ENCODE data around the gene JCAD.
A peak's percentile ranks its signal among the peaks of the same experiment; 100 is the strongest.

JCAD gene

GRCh38 chr10:30058570-30059132, 735 bp downstream of the JCAD start:
- peaks cover 6 to 8% of the 10 kb centered on the region in 2 donors for H3K4me1 Mint-ChIP-seq
- ATAC-seq (replicated peaks), result peak in 1 of 2 donors; percentile 27
- H3K9me3 Mint-ChIP-seq, result no peaks in the 10 kb centered on the region
- peak overlapping the region; percentile 59 to 73 for H3K4me3 Mint-ChIP-seq
- no peak overlapping the region for H3K27ac Mint-ChIP-seq
- DNase-seq, result no peak
- H3K36me3 Mint-ChIP-seq, result peaks cover 2 to 4% of the 10 kb centered on the region in 2 donors
- peaks cover 37 to 52% of the 10 kb centered on the region in 2 donors for H3K27me3 Mint-ChIP-seq

GRCh38 chr10:30057894-30058556, 1.4 kb downstream of the JCAD start:
- peaks cover 35 to 51% of the 10 kb centered on the region in 2 donors for H3K27me3 Mint-ChIP-seq
- H3K36me3 Mint-ChIP-seq, result peaks cover 2 to 4% of the 10 kb centered on the region in 2 donors
- peaks cover 6 to 8% of the 10 kb centered on the region in 2 donors for H3K4me1 Mint-ChIP-seq
- H3K9me3 Mint-ChIP-seq, result no peaks in the 10 kb centered on the region
- H3K27ac Mint-ChIP-seq, result no peak overlapping the region
- DNase-seq (no peak), ATAC-seq (replicated peaks) (no peak)
- peak overlapping the region; percentile 59 to 73 for H3K4me3 Mint-ChIP-seq

GRCh38 chr10:30057421-30057841, 2.0 kb downstream of the JCAD start:
- peaks cover 30 to 45% of the 10 kb centered on the region in 2 donors for H3K27me3 Mint-ChIP-seq
- no peak for ATAC-seq (replicated peaks)
- no peaks in the 10 kb centered on the region for H3K9me3 Mint-ChIP-seq
- peaks cover 2 to 4% of the 10 kb centered on the region in 2 donors for H3K36me3 Mint-ChIP-seq
- H3K4me1 Mint-ChIP-seq, result peaks cover 6 to 8% of the 10 kb centered on the region in 2 donors
- DNase-seq, result no peak
- H3K4me3 Mint-ChIP-seq, result no peak overlapping the region
- no peak overlapping the region for H3K27ac Mint-ChIP-seq

- DNase-seq (no peak), ATAC-seq (replicated peaks) (no peak)
- Mint-ChIP-seq H3K9me3 (no peaks in the 10 kb centered on the region), H3K27ac (no peak overlapping the region), H3K36me3 (peaks cover 0 to 4% of the 10 kb centered on the region in 2 donors), H3K4me1 (peaks cover 6 to 8% of the 10 kb centered on the region in 2 donors), H3K4me3 (no peak overlapping the region), H3K27me3 (peaks cover 30 to 39% of the 10 kb centered on the region in 2 donors)
Measured at GRCh38 chr10:30056767-30057355, 2.5 kb downstream of the JCAD start.

GRCh38 chr10:30056281-30056680, 3.1 kb downstream of the JCAD start:
- H3K36me3 Mint-ChIP-seq, result peaks cover 0 to 4% of the 10 kb centered on the region in 2 donors
- no peaks in the 10 kb centered on the region for H3K9me3 Mint-ChIP-seq
- no peak overlapping the region for H3K27ac Mint-ChIP-seq
- peaks cover 6 to 8% of the 10 kb centered on the region in 2 donors for H3K4me1 Mint-ChIP-seq
- H3K4me3 Mint-ChIP-seq, result no peak overlapping the region
- peaks cover 30 to 34% of the 10 kb centered on the region in 2 donors for H3K27me3 Mint-ChIP-seq
- no peak for DNase-seq
- no peak for ATAC-seq (replicated peaks)

- peaks cover 23 to 26% of the 10 kb centered on the region in 2 donors for H3K27me3 Mint-ChIP-seq
- no peak overlapping the region for H3K27ac Mint-ChIP-seq
Measured at GRCh38 chr10:30055226-30055662, 4.1 kb downstream of the JCAD start.

GRCh38 chr10:30052062-30052461, 7.3 kb downstream of the JCAD start:
- no peaks in the 10 kb centered on the region for H3K9me3 Mint-ChIP-seq
- no peak for DNase-seq
- H3K27ac Mint-ChIP-seq, result no peak overlapping the region
- no peak for ATAC-seq (replicated peaks)
- no peaks in the 10 kb centered on the region for H3K36me3 Mint-ChIP-seq
- peaks cover 13 to 14% of the 10 kb centered on the region in 2 donors for H3K4me1 Mint-ChIP-seq
- no peak overlapping the region for H3K4me3 Mint-ChIP-seq
- H3K27me3 Mint-ChIP-seq, result peaks cover 20 to 28% of the 10 kb centered on the region in 2 donors

More at GRCh38 chr10:30055226-30055662, 4.1 kb downstream of the JCAD start:
- peaks cover 0 to 4% of the 10 kb centered on the region in 2 donors for H3K36me3 Mint-ChIP-seq
- H3K4me3 Mint-ChIP-seq, result no peak overlapping the region
- H3K9me3 Mint-ChIP-seq, result no peaks in the 10 kb centered on the region
- DNase-seq (no peak), ATAC-seq (replicated peaks) (no peak)
- H3K4me1 Mint-ChIP-seq, result peaks cover 6 to 8% of the 10 kb centered on the region in 2 donors

GRCh38 chr10:30051220-30051619, 8.2 kb downstream of the JCAD start:
- no peaks in the 10 kb centered on the region for H3K9me3 Mint-ChIP-seq
- DNase-seq (no peak), ATAC-seq (replicated peaks) (no peak)

GRCh38 chr10:30050411-30050810, 9.0 kb downstream of the JCAD start:
- DNase-seq (no peak), ATAC-seq (replicated peaks) (no peak)
- no peak overlapping the region for H3K4me3 Mint-ChIP-seq
- peaks cover 20 to 28% of the 10 kb centered on the region in 2 donors for H3K27me3 Mint-ChIP-seq
- H3K4me1 Mint-ChIP-seq, result peaks cover 13 to 14% of the 10 kb centered on the region in 2 donors
- H3K36me3 Mint-ChIP-seq, result no peaks in the 10 kb centered on the region
- no peak overlapping the region for H3K27ac Mint-ChIP-seq
- no peaks in the 10 kb centered on the region for H3K9me3 Mint-ChIP-seq

More at GRCh38 chr10:30051220-30051619, 8.2 kb downstream of the JCAD start:
- Mint-ChIP-seq H3K4me3 (no peak overlapping the region), H3K4me1 (peaks cover 13 to 14% of the 10 kb centered on the region in 2 donors), H3K36me3 (no peaks in the 10 kb centered on the region), H3K27me3 (peaks cover 20 to 28% of the 10 kb centered on the region in 2 donors), H3K27ac (no peak overlapping the region)

GRCh38 chr10:30048768-30049517, 10.4 kb downstream of the JCAD start:
- peaks cover 14 to 15% of the 10 kb centered on the region in 2 donors for H3K4me1 Mint-ChIP-seq
- no peak overlapping the region for H3K27ac Mint-ChIP-seq
- H3K9me3 Mint-ChIP-seq, result no peaks in the 10 kb centered on the region
- no peak for DNase-seq
- H3K27me3 Mint-ChIP-seq, result peaks cover 20 to 28% of the 10 kb centered on the region in 2 donors
- peak overlapping the region; percentile 3 to 43 for H3K4me3 Mint-ChIP-seq
- ATAC-seq (replicated peaks), result no peak
- H3K36me3 Mint-ChIP-seq, result no peaks in the 10 kb centered on the region

- H3K36me3 Mint-ChIP-seq, result no peaks in the 10 kb centered on the region
- no peaks in the 10 kb centered on the region for H3K9me3 Mint-ChIP-seq
- peaks cover 14 to 15% of the 10 kb centered on the region in 2 donors for H3K4me1 Mint-ChIP-seq
- peaks cover 20 to 28% of the 10 kb centered on the region in 2 donors for H3K27me3 Mint-ChIP-seq
- no peak overlapping the region for H3K4me3 Mint-ChIP-seq
- no peak for ATAC-seq (replicated peaks)
- peak overlapping the region; percentile 72 for H3K27ac Mint-ChIP-seq
- no peak for DNase-seq
Measured at GRCh38 chr10:30047924-30048531, 11.4 kb downstream of the JCAD start.

GRCh38 chr10:30047430-30047829, 12.0 kb downstream of the JCAD start:
- peak in 1 of 2 donors; percentile 36 for ATAC-seq (replicated peaks)
- Mint-ChIP-seq H3K9me3 (no peaks in the 10 kb centered on the region), H3K36me3 (no peaks in the 10 kb centered on the region), H3K4me1 (peaks cover 14 to 15% of the 10 kb centered on the region in 2 donors), H3K27me3 (peaks cover 20 to 27% of the 10 kb centered on the region in 2 donors), H3K27ac (no peak overlapping the region), H3K4me3 (no peak overlapping the region)
- DNase-seq, result no peak

GRCh38 chr10:30046476-30046875, 12.9 kb downstream of the JCAD start:
- no peak overlapping the region for H3K27ac Mint-ChIP-seq
- no peak overlapping the region for H3K4me3 Mint-ChIP-seq
- ATAC-seq (replicated peaks), result no peak
- H3K27me3 Mint-ChIP-seq, result peaks cover 20 to 22% of the 10 kb centered on the region in 2 donors
- H3K36me3 Mint-ChIP-seq, result no peaks in the 10 kb centered on the region
- H3K9me3 Mint-ChIP-seq, result no peaks in the 10 kb centered on the region
- H3K4me1 Mint-ChIP-seq, result peaks cover 18 to 21% of the 10 kb centered on the region in 2 donors
- DNase-seq, result no peak

- DNase-seq (no peak), ATAC-seq (replicated peaks) (no peak)
- Mint-ChIP-seq H3K4me3 (no peak overlapping the region), H3K4me1 (peaks cover 20 to 21% of the 10 kb centered on the region in 2 donors), H3K27ac (no peak overlapping the region), H3K36me3 (no peaks in the 10 kb centered on the region), H3K9me3 (no peaks in the 10 kb centered on the region), H3K27me3 (peaks cover 20 to 22% of the 10 kb centered on the region in 2 donors)
Measured at GRCh38 chr10:30045961-30046360, 13.4 kb downstream of the JCAD start.
